ENCODE measurements around the gene SPATA18. TPM values are rescaled to one million over a fixed set of nuclear protein-coding genes. Genes with fewer than 3 reads are reported as not detected.

The SPATA18 gene
- total RNA-seq, 4 donors from 2014 or later = 0.46 to 2.6 (median 1.5) TPM

DNA sequence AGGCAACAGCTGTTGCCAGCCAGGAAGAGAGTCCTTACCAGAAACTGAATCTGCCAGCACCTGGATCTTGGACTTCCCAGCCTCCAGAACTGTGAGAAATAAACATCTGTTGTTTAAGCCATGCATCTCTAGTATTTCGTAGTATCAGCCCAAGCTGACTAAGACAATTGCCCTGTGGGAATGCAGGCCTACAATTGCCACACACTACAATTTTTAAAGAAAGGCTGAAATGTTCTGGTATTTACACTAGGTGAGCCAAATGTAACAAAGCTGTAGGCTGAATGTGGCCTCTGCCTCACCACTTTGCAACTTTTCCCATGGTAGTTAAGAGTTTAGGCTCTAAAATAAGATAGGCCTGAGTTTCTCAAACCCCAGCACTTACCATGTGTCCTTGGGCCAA is 59.1 kb downstream of the SPATA18 start:
- peaks cover 7 to 17% of the 10 kb centered on the region in 2 donors for H3K4me1 ChIP-seq
- no peaks in the 10 kb centered on the region for H3K9me3 ChIP-seq
- in situ Hi-C loops (cut with MboI; ENCODE audit: low sequenced_read_pairs in 4 of 4) (loop anchor here in 1 of 4 donors (25.0 kb wide), 1 partner anchor 877 kb away; no protein-coding TSS in a partner anchor), intact Hi-C loops (cut with DNase I; ENCODE audit: low total_unique reads) (no loop called here)
- no peaks in the 10 kb centered on the region for H3K36me3 ChIP-seq
- no peak overlapping the region for H3K4me3 ChIP-seq
- TF ChIP-seq, protein P1, sequence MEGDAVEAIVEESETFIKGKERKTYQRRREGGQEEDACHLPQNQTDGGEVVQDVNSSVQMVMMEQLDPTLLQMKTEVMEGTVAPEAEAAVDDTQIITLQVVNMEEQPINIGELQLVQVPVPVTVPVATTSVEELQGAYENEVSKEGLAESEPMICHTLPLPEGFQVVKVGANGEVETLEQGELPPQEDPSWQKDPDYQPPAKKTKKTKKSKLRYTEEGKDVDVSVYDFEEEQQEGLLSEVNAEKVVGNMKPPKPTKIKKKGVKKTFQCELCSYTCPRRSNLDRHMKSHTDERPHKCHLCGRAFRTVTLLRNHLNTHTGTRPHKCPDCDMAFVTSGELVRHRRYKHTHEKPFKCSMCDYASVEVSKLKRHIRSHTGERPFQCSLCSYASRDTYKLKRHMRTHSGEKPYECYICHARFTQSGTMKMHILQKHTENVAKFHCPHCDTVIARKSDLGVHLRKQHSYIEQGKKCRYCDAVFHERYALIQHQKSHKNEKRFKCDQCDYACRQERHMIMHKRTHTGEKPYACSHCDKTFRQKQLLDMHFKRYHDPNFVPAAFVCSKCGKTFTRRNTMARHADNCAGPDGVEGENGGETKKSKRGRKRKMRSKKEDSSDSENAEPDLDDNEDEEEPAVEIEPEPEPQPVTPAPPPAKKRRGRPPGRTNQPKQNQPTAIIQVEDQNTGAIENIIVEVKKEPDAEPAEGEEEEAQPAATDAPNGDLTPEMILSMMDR (IDR thresholded peaks at IDR 0.05 in 4 of 5, conservative IDR thresholded peaks at IDR 0.05 in 1 of 5) = no peak
- no peak for TF ChIP-seq POLR2A (IDR thresholded peaks at IDR 0.05)
- no peak overlapping the region for H3K27ac ChIP-seq
- DNase-seq (peak in 1 of 2 donors; percentile 14), ATAC-seq (no peak)
- no peaks in the 10 kb centered on the region for H3K27me3 ChIP-seq

DNA sequence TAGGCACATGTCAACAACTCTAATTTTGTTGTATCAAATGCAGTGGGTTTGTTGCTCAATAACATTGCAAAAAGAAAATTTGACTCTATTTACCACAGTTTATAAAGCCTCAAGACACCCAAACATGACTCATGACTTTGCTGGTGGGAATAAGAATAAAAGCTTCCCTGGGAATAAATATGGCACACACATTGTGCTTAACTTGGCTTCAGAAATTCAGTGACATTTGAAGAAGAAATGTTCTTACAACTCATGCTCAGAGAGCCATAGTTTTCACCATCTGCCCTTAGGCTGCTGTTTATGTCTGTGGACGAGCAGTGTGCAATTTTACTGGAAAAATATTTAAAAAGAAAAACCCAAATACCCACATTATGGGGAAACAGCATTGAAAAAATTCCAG is 60.9 kb downstream of the SPATA18 start:
- Histone ChIP-seq H3K27me3 (no peaks in the 10 kb centered on the region), H3K27ac (no peak overlapping the region), H3K36me3 (no peaks in the 10 kb centered on the region), H3K9me3 (no peaks in the 10 kb centered on the region), H3K4me3 (no peak overlapping the region), H3K4me1 (peaks cover 0 to 7% of the 10 kb centered on the region in 2 donors)
- TF ChIP-seq, protein P1 (IDR thresholded peaks at IDR 0.05 in 4 of 5, conservative IDR thresholded peaks at IDR 0.05 in 1 of 5) = no peak
- no peak for TF ChIP-seq POLR2A (IDR thresholded peaks at IDR 0.05)
- ATAC-seq = peak; percentile 60 to 78
- no peak for DNase-seq
- in situ Hi-C loops (cut with MboI; ENCODE audit: low sequenced_read_pairs in 4 of 4) = loop anchor here in 1 of 4 donors (25.0 kb wide), 1 partner anchor 875 kb away; no protein-coding TSS in a partner anchor
- intact Hi-C loops (cut with DNase I; ENCODE audit: low total_unique reads) = no loop called here

DNA sequence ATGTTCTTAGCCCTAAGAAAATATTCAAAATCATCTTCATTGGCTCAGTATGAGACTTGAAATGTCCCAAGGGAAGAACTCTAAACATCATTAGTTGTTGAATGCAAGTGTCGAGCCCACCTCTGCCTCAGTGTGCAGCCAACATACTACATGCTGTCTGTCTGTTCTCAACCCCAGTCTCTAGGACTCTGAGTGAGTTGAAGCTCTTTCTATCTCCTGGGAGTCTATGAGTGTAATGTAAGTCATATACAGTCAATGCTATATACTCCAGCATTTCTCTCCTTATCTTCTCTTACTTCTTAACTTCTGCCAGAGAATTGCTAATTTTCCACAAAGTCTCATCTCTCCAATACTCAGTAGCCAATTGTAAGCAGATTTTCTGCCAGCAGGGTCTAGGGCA is 61.3 kb downstream of the SPATA18 start:
- Histone ChIP-seq H3K4me1 (peaks cover 0 to 3% of the 10 kb centered on the region in 2 donors), H3K9me3 (no peaks in the 10 kb centered on the region), H3K27me3 (no peaks in the 10 kb centered on the region), H3K36me3 (no peaks in the 10 kb centered on the region), H3K27ac (no peak overlapping the region), H3K4me3 (no peak overlapping the region)
- in situ Hi-C loops (cut with MboI; ENCODE audit: low sequenced_read_pairs in 4 of 4) (loop anchor here in 1 of 4 donors (25.0 kb wide), 1 partner anchor 875 kb away; no protein-coding TSS in a partner anchor), intact Hi-C loops (cut with DNase I; ENCODE audit: low total_unique reads) (no loop called here)
- no peak for DNase-seq
- no peak for ATAC-seq
- TF ChIP-seq POLR2A (IDR thresholded peaks at IDR 0.05) = no peak
- TF ChIP-seq, protein P1 (IDR thresholded peaks at IDR 0.05 in 4 of 5, conservative IDR thresholded peaks at IDR 0.05 in 1 of 5) = no peak

DNA sequence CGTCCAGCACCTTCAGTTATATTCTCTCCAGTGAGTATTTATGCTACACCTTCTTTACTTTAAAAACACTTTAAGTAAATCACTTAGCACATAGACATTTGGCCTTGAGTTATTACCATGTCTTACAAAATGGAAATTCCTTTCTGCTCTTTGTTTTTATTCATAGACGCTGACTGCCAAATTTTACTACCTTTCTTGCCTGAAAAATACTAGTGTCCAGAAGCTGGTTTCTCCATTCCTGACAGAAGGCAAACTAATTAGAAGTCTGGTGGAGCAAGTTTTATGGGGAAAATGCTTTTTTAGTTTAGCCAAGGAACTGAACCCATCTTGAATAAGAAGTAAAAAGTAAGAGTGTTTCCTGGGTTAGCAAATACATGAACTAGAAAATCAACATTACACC is 65.5 kb downstream of the SPATA18 start:
- no peak overlapping the region for H3K27ac ChIP-seq
- intact Hi-C loops (cut with DNase I; ENCODE audit: low total_unique reads) (no loop called here), in situ Hi-C loops (cut with MboI; ENCODE audit: low sequenced_read_pairs in 4 of 4) (loop anchor here in 1 of 4 donors (25.0 kb wide), 1 partner anchor 871 kb away; no protein-coding TSS in a partner anchor)
- H3K9me3 ChIP-seq = no peaks in the 10 kb centered on the region
- TF ChIP-seq POLR2A (IDR thresholded peaks at IDR 0.05) = no peak
- TF ChIP-seq, protein P1 (IDR thresholded peaks at IDR 0.05 in 4 of 5, conservative IDR thresholded peaks at IDR 0.05 in 1 of 5) = no peak
- DNase-seq = no peak
- H3K4me1 ChIP-seq = no peaks in the 10 kb centered on the region
- no peak for ATAC-seq
- H3K36me3 ChIP-seq = no peaks in the 10 kb centered on the region
- no peak overlapping the region for H3K4me3 ChIP-seq
- no peaks in the 10 kb centered on the region for H3K27me3 ChIP-seq

DNA sequence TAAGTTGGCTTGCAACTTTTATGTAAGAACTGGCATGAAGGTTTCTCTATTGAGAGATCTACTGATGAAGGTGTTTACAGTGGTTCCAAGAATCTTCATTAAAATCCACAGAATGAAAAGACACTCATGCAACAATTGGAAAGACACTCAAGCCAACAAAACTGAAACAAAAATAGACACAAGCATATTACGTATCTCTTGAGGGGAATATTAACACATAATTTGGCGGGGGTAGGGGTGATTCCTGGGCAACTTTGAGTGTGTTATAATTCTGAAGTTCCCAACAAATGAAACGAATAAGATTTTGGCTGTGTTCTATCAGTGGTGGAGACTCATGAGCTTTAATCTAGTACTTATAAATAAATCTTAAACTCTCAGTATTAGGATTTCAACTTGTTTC is 75.1 kb downstream of the SPATA18 start:
- no peak for DNase-seq
- Histone ChIP-seq H3K27me3 (peaks cover 0 to 4% (median 0%) of the 10 kb centered on the region in 3 donors), H3K27ac (no peak overlapping the region), H3K36me3 (no peaks in the 10 kb centered on the region), H3K4me3 (no peak overlapping the region), H3K9me3 (no peaks in the 10 kb centered on the region), H3K4me1 (no peaks in the 10 kb centered on the region)
- TF ChIP-seq, protein P1 (IDR thresholded peaks at IDR 0.05 in 4 of 5, conservative IDR thresholded peaks at IDR 0.05 in 1 of 5) = no peak
- peak in 1 of 2 donors; percentile 23 for ATAC-seq
- intact Hi-C loops (cut with DNase I; ENCODE audit: low total_unique reads) = no loop called here
- in situ Hi-C loops (cut with MboI; ENCODE audit: low sequenced_read_pairs in 4 of 4) = no loop called here
